Aortic smooth muscle cell (primary cell): ENCODE measurements around the gene GRIP2. TPM values are rescaled to one million over a fixed set of nuclear protein-coding genes. Genes with fewer than 3 reads are reported as not detected.

Source experiments
- total RNA-seq: library from RNA; depleted of rRNA; stranded (reverse); fragments of >200 nt; gene quantifications from 2 replicates; pipeline ENCODE4 v1.2.3, GENCODE V29; 2014

GRIP2 gene
- not detected in 2 replicates for total RNA-seq

GRCh38 chr3:14539742-14540491, at the start of gene GRIP2:
Gene GRIP2 (minus strand): TSS chr3:14540342. CDS start chr3:14540308, 34 bp downstream.

Other genes starting within 250 kb of the GRIP2 start
- 20.9 and 25.5 TPM in 2 replicates for gene SLC6A6, start 137.7 kb downstream of the GRIP2 start, total RNA-seq
- gene CCDC174, start 111.4 kb upstream of the GRIP2 start, total RNA-seq: 7.5 and 8.4 TPM in 2 replicates
- 0.13 TPM in 1 of 2 replicates, not detected in the other for gene C3orf20, start 134.8 kb upstream of the GRIP2 start, total RNA-seq